ENCODE data around the gene MCF2. TPM values are rescaled to one million over a fixed set of nuclear protein-coding genes. Genes with fewer than 3 reads are reported as not detected.

MCF2 gene
- total RNA-seq, 4 donors from 2014 or later = 0.23 TPM; not detected in 3

- TF ChIP-seq POLR2AphosphoS5 (IDR thresholded peaks at IDR 0.05) (no peak), POLR2A (IDR thresholded peaks at IDR 0.05) (no peak), EP300 (IDR thresholded peaks at IDR 0.05) (no peak), CTCF (IDR thresholded peaks at IDR 0.05) (no peak)
- H3K27ac ChIP-seq = no peak overlapping the region
- H3K9me3 ChIP-seq = no peaks in the 10 kb centered on the region
- no peaks in the 10 kb centered on the region for H3K4me1 ChIP-seq
- H3K4me3 ChIP-seq = no peak overlapping the region
- WGBS = 64% methylated on average over 3 of the region's 3 CpGs
- no peaks in the 10 kb centered on the region for H3K27me3 ChIP-seq
- no peak for DNase-seq (ENCODE audit: low spot score in 2 of 2)
- H3K36me3 ChIP-seq = no peaks in the 10 kb centered on the region
These were observed 27.6 kb downstream of the MCF2 start for GRCh38 chrX:139680356-139680755.

GRCh38 chrX:139647597-139647996, 60.4 kb downstream of the MCF2 start:
- Histone ChIP-seq H3K27ac (no peak overlapping the region), H3K4me1 (no peaks in the 10 kb centered on the region), H3K9me3 (no peaks in the 10 kb centered on the region), H3K27me3 (no peaks in the 10 kb centered on the region), H3K4me3 (no peak overlapping the region), H3K36me3 (no peaks in the 10 kb centered on the region)
- TF ChIP-seq POLR2AphosphoS5 (IDR thresholded peaks at IDR 0.05) (no peak), CTCF (IDR thresholded peaks at IDR 0.05) (no peak), POLR2A (IDR thresholded peaks at IDR 0.05) (no peak), EP300 (IDR thresholded peaks at IDR 0.05) (no peak)
- 62% methylated on average over 3 of the region's 3 CpGs for WGBS
- DNase-seq (ENCODE audit: low spot score in 2 of 2) = no peak

- TF ChIP-seq POLR2A (IDR thresholded peaks at IDR 0.05) (no peak), EP300 (IDR thresholded peaks at IDR 0.05) (no peak), POLR2AphosphoS5 (IDR thresholded peaks at IDR 0.05) (no peak), CTCF (IDR thresholded peaks at IDR 0.05) (no peak)
- Histone ChIP-seq H3K4me1 (peaks cover 2% of the 10 kb centered on the region), H3K27me3 (no peaks in the 10 kb centered on the region), H3K9me3 (no peaks in the 10 kb centered on the region), H3K36me3 (no peaks in the 10 kb centered on the region), H3K27ac (no peak overlapping the region), H3K4me3 (no peak overlapping the region)
- no peak for DNase-seq (ENCODE audit: low spot score in 2 of 2)
- 31% methylated on average over 10 of the region's 10 CpGs for WGBS
These were observed 65.6 kb downstream of the MCF2 start for GRCh38 chrX:139642241-139642927.

GRCh38 chrX:139640259-139640658, 67.7 kb downstream of the MCF2 start:
- H3K9me3 ChIP-seq = no peaks in the 10 kb centered on the region
- WGBS = 45% methylated on average over 2 of the region's 2 CpGs
- H3K27ac ChIP-seq = no peak overlapping the region
- H3K4me1 ChIP-seq = peaks cover 2% of the 10 kb centered on the region
- H3K27me3 ChIP-seq = no peaks in the 10 kb centered on the region
- no peaks in the 10 kb centered on the region for H3K36me3 ChIP-seq
- H3K4me3 ChIP-seq = no peak overlapping the region
- TF ChIP-seq POLR2A (IDR thresholded peaks at IDR 0.05) = no peak
- no peak for DNase-seq (ENCODE audit: low spot score in 2 of 2)

- H3K4me1 ChIP-seq = peaks cover 2% of the 10 kb centered on the region
- no peak overlapping the region for H3K4me3 ChIP-seq
- H3K27ac ChIP-seq = no peak overlapping the region
- 62% methylated on average over 8 of the region's 8 CpGs for WGBS
- TF ChIP-seq POLR2A (IDR thresholded peaks at IDR 0.05) (no peak), CTCF (IDR thresholded peaks at IDR 0.05) (no peak), POLR2AphosphoS5 (IDR thresholded peaks at IDR 0.05) (no peak), EP300 (IDR thresholded peaks at IDR 0.05) (no peak)
- no peaks in the 10 kb centered on the region for H3K36me3 ChIP-seq
- H3K9me3 ChIP-seq = no peaks in the 10 kb centered on the region
- no peak for DNase-seq (ENCODE audit: low spot score in 2 of 2)
- no peaks in the 10 kb centered on the region for H3K27me3 ChIP-seq
These were observed 68.7 kb downstream of the MCF2 start for GRCh38 chrX:139639253-139639652.

GRCh38 chrX:139600105-139600504, 107.9 kb downstream of the MCF2 start:
- TF ChIP-seq EP300 (IDR thresholded peaks at IDR 0.05) (no peak), CTCF (IDR thresholded peaks at IDR 0.05) (no peak), POLR2A (IDR thresholded peaks at IDR 0.05) (no peak), POLR2AphosphoS5 (IDR thresholded peaks at IDR 0.05) (no peak)
- H3K27me3 ChIP-seq = no peaks in the 10 kb centered on the region
- no peaks in the 10 kb centered on the region for H3K4me1 ChIP-seq
- H3K27ac ChIP-seq = no peak overlapping the region
- no peaks in the 10 kb centered on the region for H3K36me3 ChIP-seq
- WGBS = 50% methylated on average over 1 of the region's 1 CpG
- H3K9me3 ChIP-seq = no peaks in the 10 kb centered on the region
- no peak for DNase-seq (ENCODE audit: low spot score in 2 of 2)
- H3K4me3 ChIP-seq = no peak overlapping the region
